Fibroblast of peridontal ligament (primary cell): ENCODE data around the gene MEGF6.

Experiments used
- DNase-seq: peaks from one replicate; pipeline ENCODE4 v3.0.0-alpha.2; 2010; ENCODE audit errors: extremely low read depth

Gene MEGF6

DNA sequence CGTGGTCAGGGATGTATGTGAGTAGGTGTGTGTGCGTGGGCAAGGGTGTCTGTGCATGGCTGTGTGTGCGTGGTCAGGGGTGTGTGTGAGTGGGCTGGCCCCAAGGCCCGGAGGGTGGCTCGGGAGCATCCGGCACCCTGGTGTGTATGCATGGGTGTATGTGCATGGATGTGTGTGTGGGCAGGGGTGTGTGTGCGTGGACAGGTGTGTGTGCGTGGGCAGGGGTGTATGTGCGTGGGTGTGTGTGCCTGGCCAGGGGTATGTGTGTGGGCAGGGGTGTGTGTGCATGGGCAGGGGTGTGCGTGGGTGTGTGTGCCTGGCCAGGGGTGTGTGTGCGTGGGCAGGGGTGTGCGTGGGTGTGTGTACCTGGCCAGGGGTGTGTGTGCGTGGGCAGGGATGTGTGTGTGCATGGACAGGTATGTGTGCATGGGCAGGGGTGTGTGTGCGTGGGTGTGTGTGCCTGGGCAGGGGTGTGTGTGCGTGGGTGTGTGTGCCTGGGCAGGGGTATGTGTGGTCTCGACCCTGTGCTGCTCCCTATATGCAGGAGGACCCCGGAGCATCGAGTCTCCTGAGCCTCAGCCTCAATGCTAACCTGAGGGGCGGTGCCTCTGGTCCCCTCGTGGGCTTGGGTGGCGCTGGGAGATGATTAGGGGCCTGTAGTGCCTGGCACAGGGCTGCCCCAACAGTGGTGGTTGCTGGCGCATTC, 140.5 kb downstream of the MEGF6 start:
- no peak for DNase-seq

DNA sequence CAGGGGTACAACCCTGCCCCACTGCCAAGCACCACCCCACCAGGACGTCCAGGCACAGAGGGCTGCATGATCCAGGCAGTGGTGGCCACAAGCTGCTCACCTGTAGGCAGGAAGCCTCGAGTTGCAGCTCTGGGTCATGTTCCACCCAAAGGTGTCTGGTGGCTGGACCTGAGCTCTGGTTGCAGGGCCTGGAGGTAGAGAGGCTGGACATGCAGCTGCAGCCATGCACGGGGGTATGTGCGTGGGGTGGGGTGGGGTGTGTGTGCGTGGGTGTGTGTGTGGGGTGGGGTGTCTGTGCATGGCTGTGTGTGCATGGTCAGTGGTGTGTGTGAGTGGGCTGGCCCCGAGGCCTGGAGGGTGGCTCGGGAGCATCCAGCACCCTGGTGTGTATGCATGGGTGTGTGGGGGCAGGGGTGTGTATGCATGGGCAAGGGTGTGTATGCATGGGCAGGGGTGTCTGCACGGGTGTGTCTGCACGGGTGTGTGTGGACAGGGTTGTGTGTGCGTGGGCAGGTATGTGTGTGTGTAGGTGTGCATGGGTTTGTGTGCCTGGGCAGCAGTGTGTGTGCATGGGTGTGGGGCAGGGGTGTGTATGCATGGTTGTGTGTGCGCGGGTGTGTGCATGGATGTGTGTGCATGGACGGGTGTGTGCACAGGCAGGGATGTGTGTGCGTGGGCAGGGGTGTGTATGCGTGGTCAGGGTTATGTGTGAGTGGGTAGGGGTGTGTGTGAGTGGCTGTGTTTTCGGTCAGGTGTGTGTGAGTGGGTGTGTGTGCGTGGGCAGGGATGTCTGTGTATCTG, 141.3 kb downstream of the MEGF6 start:
- no peak for DNase-seq

DNA sequence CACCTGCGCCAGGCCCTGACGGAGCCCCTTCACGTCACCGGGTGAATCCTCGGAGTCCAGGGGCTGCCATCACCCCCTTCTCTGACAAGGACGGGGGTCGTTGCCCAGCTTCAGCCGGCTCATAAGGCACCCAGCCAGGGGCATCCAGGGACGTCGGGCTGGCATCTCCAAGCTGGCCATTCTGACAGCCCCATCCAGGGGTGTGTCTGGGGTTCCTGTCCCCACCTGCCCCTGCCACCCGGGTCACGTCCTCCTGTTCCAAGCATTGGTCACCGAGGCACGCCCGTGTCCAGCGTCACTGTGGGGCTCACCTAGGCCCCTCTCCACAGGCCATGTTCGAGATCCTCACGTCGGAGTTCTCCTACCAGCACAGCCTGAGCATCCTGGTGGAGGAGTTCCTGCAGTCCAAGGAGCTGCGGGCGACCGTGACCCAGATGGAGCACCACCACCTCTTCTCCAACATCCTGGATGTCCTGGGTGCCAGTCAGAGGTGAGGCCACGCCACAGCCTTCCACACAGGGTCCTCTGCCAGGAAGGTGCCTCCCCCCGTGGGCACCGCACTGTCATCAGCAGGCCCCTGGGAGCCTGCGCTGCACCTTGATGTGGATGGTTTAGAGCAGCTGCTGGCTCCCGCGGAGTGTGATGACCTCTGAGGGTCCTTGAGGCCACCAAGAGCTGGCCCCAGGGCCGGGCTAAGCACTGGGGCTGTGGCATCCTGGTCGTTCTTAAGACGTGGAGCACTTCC, 142.0 kb downstream of the MEGF6 start:
- DNase-seq, result no peak

- DNase-seq, result no peak
Observed at GRCh38 chr1:3468236-3469103, 142.8 kb downstream of the MEGF6 start.

- no peak for DNase-seq
Observed at GRCh38 chr1:3467096-3468036, 143.9 kb downstream of the MEGF6 start.

- no peak for DNase-seq
Observed at GRCh38 chr1:3466366-3467075, 144.8 kb downstream of the MEGF6 start.

DNA sequence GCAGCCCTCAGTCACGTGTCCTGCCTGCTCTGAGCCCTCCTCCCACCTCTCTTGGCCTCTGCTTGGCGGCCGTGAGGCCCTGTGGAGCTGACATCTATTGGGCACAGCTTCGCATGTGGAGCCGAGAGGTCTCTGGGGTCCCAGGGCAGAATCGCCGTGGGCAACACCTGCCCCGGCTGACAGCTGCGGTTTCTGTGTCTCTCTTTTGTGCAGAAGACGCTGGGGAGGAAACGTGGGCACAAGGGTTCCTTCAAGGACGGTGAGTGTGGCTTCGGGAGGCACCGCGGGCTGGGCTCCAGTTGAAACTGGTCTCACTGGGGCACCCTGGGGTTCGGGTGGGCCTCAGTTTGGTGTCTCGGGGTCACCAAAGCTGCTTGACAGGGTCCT, 145.4 kb downstream of the MEGF6 start:
- no peak for DNase-seq

- DNase-seq, result no peak
Observed at GRCh38 chr1:3465091-3465934, 146.0 kb downstream of the MEGF6 start.

- no peak for DNase-seq
Observed at GRCh38 chr1:3464649-3465025, 146.7 kb downstream of the MEGF6 start.

DNA sequence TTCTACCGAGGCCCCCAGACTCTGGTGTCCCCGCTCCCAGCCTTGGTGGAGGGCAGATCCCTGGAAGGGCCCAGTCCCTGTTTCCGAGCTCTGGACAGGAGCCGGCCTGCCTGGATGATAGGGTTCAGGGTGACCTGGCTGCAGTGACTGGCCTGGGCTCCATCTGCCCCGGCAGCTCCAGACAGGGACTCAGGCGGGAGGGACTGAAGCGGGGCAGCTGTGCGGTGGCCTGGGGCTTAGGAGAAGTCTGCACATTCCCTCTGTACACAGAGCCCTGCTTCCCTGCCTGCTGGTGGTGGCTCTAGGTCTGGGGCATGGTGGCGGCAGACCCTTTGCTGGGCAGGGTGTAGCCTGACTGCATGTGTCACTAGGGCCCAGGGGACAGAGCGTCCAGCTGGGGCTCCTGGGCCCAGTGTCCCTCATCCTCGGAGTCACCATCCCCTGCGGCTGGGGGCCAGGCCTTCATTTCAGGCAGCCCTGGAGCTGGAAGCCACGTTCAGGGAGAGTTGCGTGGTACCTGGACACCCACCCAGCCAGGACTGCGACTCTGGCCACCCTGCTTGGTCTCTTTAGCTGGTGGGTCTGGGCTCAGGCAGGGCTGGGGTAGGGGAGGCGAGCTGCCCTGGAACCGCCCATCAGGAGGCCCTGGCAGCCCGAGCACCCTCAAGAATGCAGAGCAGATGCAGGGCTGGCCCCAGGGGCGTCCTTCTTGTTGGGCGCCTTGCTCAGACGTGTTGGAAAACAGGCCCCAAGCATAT, 147.2 kb downstream of the MEGF6 start:
- DNase-seq, result no peak

- no peak for DNase-seq
Observed at GRCh38 chr1:3463408-3463863, 147.9 kb downstream of the MEGF6 start.

GRCh38 chr1:3463013-3463385, 148.3 kb downstream of the MEGF6 start:
- no peak for DNase-seq

- DNase-seq, result no peak
Observed at GRCh38 chr1:3462356-3463012, 148.8 kb downstream of the MEGF6 start.

DNA sequence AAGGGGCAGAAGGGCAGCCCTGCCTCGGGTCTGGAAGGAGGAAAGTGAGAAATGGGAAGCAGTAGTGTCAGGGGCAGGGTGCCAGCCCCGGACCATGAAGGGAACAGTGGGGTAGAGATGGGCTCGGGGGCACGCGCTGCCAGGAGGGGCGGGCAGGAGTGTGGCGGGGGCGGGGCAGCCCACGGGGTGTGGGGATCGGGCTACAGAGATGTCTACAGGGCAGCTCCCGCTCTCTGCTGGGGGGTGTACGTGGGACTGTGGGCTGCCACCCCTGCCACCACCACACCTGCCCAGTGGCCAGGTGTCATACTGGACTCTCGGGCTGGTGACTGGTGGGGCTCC, 149.4 kb downstream of the MEGF6 start:
- no peak for DNase-seq

- DNase-seq, result no peak
Observed at GRCh38 chr1:3461238-3461933, 149.9 kb downstream of the MEGF6 start.

DNA sequence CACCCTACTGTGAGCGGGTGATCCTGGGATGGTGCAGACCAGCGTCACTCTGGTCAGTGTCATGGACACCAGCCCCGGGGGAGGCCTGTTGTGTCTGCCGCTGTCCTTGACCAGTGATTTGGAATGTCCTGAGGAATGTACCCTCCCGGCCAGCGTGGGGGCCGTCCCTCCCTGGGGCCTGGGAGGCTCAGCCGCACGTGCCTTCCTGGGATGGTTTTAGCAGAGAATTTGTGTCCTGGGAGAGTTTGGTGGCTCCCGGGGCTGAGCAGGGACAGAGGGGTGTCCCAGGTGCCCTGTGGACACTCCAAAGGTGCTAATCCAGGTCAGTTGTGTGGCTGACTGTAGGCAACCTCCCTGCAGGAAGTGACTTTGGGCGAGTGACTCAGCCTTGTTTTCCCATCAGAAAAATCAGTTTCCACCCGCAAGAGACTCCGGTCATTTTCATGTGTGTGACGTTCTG, 150.6 kb downstream of the MEGF6 start:
- no peak for DNase-seq
